HuH-7.5 (cell line): ENCODE measurements around the gene TNRC6C.
A peak's percentile ranks its signal among the peaks of the same experiment; 100 is the strongest.

Experiments
- DNase-seq: peaks from one replicate; pipeline ENCODE4 v3.0.0; 2011; ENCODE audit warnings: low spot score

Gene TNRC6C, protein sequence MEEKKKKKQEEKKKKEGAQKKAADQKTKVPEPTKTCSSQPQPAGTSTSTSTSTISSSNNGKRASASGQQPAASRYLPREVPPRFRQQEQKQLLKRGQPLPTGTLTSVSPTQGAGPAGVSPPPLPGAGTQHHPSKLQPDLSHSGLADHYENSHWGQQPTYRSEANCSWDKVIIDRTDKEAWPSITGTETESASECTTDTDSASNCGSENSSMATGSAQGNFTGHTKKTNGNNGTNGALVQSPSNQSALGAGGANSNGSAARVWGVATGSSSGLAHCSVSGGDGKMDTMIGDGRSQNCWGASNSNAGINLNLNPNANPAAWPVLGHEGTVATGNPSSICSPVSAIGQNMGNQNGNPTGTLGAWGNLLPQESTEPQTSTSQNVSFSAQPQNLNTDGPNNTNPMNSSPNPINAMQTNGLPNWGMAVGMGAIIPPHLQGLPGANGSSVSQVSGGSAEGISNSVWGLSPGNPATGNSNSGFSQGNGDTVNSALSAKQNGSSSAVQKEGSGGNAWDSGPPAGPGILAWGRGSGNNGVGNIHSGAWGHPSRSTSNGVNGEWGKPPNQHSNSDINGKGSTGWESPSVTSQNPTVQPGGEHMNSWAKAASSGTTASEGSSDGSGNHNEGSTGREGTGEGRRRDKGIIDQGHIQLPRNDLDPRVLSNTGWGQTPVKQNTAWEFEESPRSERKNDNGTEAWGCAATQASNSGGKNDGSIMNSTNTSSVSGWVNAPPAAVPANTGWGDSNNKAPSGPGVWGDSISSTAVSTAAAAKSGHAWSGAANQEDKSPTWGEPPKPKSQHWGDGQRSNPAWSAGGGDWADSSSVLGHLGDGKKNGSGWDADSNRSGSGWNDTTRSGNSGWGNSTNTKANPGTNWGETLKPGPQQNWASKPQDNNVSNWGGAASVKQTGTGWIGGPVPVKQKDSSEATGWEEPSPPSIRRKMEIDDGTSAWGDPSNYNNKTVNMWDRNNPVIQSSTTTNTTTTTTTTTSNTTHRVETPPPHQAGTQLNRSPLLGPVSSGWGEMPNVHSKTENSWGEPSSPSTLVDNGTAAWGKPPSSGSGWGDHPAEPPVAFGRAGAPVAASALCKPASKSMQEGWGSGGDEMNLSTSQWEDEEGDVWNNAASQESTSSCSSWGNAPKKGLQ (N-terminal part only)

DNA sequence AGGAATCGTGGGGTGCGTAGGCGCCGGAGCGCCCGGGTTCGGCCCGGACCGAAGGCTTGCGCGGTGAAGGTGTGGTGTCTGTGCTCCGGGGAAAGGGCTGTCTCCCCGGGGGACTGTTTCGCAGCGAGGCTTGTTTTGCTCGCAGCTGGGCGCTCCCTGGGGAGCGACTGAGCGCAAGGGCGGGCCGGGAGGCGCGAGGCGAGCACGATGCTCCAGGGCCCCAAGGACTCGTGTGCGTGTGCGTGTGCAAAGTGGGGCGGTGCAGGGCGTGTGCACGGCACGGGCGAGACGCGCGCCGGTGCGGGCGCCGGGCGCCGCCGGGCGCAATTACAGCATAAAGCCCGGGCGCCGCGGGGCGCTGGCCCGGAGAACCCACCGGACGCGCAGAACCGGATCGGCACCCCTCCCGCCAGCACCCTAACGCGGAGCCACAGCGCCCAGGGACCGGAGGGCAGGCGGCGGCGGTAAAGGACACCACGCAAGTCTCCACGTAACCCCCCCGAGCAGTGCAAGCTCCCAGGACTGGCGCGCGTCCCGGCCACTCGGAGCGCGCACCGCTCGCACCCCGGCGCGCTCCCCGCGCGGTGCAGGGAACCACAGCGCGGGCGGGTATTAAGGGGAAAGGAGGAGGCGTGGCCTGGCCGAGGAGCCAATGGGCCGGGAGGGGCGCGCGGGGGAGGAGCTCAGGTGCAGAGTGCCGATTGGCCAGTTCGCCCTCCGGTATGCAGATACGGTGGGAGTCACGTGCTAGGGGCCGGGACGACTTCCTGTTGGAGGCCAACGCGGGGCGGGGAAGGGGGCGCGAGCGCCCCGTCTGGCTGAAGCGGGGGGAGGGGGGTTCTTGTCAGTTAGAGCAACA lies at the start of gene TNRC6C:
Gene TNRC6C, plus strand, starts transcription at position 847 of the 859 bp plus-strand sequence. CDS start 45,504 bp downstream, outside the sequence.
- peak; percentile 99 for DNase-seq

DNA sequence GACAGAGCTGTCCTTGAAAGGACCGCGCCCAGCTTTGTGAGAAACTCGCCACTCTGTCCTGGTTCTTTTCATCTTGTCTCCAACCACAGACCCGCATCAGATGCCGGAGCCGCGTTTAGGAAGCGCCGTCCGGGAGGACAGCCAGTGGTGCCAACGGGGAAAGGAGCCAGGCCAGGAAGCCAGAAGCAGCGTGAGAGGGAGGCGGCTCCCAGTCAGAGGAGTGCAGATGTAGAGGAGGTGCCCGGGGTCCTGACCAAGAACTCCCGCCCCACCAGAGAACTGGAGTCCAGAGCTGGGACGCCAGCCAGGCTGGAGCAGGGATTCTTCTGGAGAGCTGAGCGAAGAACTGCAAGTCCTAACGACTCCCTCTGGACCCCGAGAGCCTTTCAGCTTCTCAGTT lies 49.3 kb upstream of the TNRC6C start:
- no peak for DNase-seq

DNA sequence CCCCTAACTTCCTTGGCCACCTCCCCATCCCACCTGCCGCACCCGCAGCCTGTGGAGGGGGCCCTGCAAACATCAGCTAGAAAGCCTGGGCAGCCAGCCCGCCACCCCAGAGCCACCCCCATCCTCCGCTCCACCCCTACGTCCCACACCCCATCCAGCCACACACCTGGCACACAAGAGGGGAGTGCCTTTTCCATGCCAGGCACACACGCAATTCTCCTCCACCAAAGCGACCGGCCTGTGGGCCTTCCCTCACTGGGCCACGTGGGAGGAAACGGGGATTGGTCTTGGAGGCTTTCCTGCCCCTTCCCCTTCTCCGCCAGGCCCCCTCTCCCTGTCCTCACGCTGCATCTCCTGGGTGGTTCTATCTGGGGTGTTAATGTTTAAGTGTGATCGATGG lies 48.7 kb upstream of the TNRC6C start:
- no peak for DNase-seq

DNA sequence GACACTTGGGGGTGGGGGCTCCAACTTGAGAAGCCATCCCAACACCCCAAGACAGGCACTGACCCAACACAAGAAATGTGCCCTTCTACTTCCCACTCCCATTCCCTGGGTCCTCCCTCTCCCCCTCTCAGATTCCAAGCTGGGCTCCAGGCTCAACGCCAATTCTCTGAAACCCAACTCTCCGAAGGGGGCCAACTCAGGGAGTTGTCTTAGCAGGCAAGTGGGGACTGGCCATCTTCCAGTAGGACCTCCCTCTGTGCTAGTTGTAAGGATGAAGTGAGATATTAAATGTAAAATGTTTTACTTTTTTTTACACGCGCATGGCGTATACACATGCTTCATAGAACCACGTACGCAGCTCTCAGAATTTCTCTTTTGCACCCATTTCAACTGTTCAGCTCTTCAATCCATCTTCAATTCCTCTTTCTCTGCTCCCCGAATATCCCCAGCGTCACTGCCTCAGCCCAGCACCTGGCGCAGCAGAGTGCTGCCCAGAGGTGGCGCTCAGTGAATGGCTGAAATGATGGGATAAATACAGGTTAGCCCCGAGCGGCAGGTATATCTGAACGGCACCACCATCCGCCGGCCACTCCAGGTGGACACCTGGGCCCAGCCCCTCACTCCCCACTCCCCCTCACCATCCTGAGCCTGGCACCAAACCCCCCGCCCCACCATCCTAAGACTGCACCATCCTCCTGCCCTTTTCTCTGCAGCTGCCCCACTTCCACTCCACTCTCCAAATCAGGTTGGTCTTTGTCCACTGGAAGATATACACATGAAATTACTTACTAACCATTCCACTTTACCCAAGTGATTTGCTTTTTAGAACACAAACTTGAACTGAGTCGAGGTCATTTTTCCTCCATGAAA lies 43.9 kb upstream of the TNRC6C start:
- DNase-seq = no peak

DNA sequence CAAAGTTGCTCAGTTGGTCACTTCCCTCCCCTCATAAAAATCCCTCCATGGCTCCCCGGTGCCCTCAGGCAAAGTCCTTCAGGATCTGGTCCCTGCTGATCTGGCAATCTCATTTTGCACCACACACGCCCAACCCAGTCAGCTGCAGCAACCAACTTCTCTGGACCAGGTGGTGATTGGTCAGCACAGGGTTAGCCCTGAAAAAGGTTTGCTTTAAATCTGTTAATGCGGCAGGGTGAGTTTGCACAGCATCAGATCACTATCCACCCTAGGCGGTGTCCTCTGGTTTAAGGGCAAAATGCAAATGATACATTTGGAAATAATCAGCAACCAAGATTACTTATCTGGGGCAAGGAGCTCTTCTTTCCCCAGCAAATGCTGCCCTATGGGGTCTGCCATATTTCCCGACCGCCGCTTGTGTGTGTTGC lies 42.9 kb upstream of the TNRC6C start:
- DNase-seq = no peak

DNA sequence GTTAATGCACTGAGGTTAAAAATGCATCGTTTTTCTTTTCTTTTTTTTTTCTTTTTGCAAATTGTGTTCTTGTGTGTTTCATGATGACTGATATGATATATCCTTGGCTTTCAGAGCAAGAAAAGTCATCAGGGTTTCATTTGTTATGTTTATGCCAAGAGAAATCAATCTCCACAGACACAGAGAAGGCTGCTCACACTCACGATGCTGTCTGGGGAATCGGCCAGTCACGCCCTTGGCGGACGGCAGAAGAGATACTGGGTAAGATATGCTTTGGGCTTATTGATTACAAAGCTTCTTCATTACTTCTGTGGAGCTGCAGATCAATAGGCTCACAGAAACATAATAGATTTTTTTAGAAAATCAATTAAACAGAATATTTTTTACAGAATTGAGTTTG lies 42.2 kb upstream of the TNRC6C start:
- no peak for DNase-seq

DNA sequence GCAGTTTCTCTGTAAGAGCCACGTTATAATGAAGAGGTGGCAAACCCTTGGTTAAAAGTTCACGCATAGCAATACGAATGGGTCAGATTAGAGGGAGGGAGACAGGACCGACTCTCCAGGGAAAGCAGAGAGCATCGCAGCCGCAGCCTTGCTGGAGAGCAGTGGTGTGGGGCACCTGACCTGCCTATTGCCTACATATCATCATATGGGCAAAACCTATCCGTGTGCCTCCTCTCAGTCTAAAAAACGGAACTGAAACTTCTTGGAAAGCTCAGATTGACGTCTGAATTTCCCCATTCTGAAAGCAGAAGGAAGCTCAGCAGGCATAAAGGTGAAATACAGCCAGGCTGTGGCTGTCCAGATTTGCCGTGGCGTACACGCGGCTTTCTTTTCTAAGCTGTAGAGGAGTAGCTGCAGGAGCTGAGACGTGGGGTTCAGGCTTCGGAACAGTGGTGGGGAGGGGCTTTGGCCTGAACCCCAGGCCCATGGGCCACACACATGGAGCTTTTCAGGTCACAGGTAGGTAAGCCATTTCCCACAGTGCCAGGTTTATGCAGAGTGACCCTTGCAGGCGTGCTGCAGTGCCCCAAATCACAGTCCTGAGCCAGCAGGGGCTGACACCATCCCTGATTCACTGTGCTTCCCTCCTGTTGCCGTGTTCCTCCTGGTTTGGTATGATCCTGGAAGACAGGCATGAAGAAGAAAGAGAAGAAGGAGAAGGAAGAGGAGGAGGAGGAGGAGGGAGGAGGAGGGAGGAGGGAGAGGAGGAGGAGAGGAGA lies 41.6 kb upstream of the TNRC6C start:
- DNase-seq = no peak

DNA sequence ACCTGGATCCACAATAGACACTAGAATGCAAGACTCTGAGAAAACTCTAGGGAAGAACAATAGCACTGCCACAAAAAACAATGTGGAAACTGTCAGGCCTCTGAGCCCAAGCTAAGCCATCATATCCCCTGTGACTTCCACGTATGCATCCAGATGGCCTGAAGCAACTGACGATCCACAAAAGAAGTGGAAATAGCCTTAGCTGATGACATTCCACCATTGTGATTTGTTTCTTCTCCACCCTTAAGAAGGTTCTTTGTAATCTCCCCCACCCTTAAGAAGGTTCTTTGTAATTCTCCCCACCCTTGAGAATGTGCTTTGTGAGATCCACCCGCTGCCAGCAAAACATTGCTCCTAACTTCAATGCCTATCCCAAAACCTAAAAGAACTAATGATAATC lies 39.2 kb upstream of the TNRC6C start:
- DNase-seq = no peak

DNA sequence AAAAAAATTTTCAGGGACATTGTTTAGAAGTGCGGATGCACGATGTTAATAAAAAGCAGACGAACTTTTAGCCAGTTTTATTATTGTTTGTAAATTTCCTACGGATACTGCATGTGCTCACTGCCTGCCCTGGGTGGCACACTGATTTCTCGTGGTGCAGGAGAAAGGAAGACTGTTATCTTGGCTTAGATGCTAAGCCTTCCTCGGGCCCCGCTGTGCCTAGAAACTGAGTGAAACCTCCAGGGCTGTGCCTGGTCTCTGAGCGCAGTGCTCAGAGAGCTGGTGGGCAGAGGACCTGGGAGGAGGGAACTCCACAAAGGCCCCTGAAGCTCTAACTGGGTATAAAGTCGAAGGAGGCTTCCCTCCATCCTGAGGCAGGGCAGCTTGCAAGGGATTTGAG lies 35.4 kb upstream of the TNRC6C start:
- DNase-seq = no peak

DNA sequence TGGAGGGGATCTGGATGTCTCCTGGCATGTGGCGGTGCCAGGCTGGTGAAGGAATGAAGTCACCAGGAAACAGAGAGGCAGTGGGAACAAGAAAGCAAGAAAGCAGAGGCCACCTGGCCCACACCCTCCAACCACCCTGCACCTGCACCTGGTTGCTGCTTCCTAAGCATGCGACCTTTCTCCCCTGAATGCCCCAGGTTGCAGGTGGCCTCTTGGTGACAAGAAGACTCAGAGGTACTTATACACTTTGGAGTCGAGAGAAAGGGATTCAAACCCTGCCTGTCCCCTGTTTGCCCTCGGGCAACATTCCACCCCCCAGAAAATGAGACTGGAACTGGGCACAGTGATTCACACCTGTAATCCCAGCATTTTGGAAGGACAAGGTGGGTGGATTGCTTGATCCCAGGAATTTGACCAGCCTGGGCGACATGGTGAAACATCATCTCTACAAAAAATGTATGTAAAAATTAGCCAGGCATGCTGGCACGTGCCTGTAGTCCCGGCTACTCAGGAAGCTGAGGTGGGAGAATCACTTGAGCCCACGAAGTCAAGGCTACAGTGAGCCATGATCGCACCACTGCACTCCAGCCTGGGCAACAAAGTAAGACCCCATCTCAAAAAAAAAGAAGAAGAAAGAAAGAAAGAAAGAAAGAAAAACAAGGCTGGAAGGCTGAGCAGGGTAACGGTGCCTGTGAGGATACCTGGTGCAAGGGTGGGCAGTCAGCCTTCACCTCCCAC lies 34.6 kb upstream of the TNRC6C start:
- no peak for DNase-seq

DNA sequence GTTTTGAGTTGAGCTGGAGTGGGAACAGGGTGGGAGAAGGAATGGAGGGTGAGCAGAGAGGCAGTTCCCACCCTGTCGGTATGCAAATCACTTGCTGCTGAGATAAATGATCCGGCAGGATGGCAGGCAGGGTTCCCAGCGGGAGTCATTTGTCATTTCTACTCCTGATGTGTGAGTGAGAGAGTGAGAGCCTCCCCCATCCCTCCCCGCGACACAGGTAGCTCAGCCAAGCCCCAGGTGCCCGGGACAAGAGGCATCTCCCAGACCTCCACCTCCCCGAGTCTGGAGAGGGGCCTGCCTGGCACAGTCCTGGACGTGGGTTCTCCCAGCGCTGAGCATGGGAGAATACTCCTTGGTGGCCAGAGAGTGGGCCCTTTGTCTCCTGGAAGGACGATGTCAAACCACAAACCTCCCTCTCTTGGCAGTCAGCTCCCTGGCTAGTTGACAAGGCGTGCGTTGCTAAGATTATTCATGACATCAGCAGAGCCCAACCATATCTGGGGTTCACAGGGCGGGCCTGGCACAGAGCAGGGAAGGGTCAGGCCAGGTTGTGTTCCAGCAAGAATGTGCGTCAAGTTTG lies 33.7 kb upstream of the TNRC6C start:
- no peak for DNase-seq

DNA sequence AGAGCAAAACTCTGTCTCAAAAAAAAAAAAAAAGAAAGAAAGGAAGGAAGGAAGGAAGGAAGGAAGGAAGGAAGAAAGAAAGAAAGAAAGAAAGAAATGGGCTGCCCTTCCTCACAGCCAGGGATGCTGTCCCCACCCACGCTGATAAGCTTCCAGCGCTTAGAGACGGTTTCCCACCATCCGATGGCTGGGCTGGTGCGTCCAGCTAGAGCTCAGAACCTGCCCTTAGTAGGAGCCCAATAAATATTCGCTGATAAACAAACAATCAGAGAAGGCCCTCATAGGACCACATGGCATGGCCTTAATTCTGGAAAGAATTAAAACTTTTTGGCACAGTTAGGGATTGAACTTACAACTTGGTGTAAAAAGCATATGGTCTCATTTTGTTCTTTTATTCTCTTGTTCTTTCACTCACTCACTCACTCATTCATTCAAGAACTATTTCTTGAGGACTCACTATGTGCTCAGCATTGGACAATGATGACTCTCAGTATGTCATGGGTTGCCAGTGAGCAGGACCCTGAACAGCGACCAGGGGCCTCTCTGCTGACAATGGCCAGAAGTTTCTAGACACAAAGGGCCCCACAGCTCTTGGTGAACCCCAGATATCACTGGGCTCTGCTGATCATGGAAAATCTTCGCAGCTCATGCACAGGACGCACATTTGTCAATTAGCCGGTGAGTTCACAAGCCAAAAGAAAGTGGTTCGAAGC lies 32.5 kb upstream of the TNRC6C start:
- DNase-seq = no peak

DNA sequence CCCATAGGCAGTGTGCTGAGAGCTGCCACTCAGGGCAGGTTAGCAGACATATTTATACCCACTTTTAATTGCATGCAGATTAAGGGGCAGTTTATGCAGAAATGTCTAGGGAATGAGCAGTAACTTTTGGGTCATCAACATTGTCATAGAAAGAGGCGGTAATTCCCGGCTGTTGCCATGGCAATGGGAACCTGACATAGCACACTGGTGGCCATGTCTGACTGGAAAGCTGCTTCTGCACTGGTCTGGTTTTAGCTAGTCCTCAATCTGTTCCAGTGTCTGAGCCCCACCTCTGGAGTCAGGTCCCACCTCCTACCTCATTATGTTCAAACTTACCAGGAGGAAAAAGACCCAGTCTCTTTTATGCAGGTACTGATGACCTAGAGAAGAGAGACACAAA lies 31.5 kb upstream of the TNRC6C start:
- DNase-seq = no peak

DNA sequence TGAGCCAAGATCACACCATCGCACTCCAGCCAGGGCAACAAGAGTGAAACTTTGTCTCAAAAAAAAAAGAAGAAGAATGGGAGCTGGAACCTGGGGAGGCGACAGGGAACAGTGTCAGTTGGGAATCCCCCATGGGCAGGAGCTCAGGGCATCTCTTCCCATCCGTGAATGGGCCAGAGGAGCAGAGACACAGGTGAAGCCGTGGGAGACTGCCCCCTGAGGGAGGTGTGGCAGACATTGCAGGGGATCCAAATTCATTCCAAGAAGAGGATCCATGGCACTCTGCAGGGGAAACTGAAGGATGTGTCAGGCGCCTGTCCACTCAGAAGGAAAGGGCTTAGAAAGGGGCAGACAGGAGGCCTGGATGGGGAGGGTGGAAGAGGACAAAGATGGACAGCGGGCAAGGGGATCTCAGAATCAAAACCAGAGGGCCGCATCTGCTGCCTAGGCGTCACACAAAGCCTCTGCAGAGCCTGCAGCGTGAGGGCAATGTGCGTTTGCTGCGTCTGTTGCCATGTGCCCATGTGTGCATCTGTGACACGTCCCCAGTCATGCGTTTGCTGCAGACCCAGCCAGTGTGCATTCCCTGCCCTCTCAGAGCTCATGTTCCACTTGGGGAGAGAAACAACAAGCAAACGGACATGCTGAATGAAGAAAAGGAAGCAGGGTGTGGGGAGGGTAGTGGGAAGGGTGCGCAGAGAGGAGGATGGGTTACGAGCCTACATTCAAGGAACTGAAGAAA lies 30.6 kb upstream of the TNRC6C start:
- no peak for DNase-seq

DNA sequence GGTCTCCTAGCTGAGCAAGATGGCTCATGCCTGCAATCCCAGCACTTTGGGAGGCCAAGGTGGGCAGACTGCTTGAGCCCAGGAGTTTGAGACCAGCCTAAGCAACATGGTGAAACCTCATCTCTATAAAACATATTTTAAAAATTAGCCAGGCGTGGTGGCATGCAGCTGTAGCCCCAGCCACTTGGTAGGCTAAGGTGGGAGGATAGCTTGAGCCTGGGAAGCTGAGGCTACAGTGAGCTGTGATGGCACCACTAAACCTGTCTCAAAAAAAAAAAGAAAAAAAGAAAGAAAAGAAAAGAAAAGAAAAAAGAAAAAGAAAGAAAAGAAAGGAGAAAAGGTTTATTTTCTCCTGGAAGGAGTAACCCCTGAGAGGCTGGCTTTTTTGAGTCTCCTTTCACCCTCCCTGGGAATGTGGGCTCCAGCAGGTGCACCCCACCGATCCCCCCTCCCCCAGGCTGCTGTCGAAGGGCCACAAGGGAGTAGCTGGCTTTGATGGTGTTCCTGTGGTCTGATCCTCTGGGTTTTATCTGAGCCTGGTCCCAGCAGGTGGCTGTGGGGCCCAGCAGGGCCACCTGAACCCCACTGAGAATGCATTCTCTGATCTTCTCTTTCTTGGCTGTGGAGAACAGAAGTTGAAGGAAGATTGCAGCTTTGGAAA lies 29.9 kb upstream of the TNRC6C start:
- no peak for DNase-seq

DNA sequence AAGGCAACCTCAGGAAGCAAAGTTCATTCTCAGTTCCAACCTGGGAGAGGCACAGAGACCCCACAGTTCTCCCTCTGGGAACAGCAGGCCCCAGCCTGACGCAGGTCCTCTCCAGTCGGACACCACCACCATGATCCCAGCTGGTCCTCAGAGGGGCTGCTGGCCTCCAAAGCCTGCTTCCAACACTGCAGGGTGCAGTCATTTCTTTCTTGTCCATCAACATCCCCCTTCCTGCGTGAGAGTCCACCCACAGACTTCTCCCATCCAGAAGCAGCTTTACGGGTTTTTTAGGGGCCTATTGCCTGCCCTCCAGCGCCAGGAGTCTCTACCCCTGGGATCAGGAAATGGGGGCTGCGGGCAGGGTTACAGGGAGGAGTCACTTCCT lies 29.3 kb upstream of the TNRC6C start:
- DNase-seq = no peak

DNA sequence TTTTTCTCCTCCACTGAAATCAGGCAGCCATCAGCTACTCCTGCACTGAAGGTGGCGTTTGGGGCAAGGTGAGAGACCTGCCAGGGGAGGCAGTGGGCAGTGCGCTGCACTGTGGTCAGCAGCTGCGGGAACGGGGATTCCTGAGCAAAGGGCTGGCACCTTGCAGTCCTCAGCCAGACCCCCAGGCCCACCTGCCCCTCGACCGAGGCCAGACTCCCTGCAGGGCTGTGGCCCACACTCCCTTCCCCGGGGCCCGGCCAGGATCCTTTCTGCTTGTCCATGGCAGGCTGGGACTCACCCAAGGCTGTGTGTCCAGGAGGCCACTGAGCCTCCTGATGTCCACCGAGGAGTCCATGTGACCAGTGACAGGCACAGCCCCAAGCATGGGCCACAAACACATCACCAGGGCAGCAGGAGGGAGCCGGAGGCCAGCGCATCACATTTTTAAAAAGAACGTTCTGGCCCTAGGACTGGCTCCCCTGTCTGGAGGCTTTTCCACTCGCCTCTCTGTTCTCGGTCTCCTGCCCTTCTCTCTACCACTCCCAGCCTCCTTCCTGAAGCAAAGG lies 28.5 kb upstream of the TNRC6C start:
- no peak for DNase-seq
